MM.1S (cell line): ENCODE data around the gene CCDC150.
"Not testable (repeated sequence)": the region's sequence is repeated elsewhere in the genome, so short reads cannot be mapped to it uniquely, and the experiment has no call there.

Experiments used
- EZH2 ChIP-seq: fragments of 300-600 bp; sonication (generic); optimal IDR thresholded peaks from 2 replicates; pipeline ENCODE3; 2017; ENCODE audit warnings: low read depth, mild to moderate bottlenecking, antibody characterized with exemption, low read length, mixed read lengths
- EZH2phosphoT487 ChIP-seq: fragments of 300-600 bp; sonication (generic); IDR thresholded peaks from 2 replicates; pipeline ENCODE4 v1.6.1; 2018; ENCODE audit warnings: antibody characterized with exemption, low read length
- TF ChIP-seq, protein P1 (sequence below): fragments of 300-600 bp; sonication (generic); IDR thresholded peaks from 2 replicates; pipeline ENCODE4 v1.5.1; 2016; ENCODE audit warnings: antibody characterized with exemption, low read length, mixed read lengths

DNA sequence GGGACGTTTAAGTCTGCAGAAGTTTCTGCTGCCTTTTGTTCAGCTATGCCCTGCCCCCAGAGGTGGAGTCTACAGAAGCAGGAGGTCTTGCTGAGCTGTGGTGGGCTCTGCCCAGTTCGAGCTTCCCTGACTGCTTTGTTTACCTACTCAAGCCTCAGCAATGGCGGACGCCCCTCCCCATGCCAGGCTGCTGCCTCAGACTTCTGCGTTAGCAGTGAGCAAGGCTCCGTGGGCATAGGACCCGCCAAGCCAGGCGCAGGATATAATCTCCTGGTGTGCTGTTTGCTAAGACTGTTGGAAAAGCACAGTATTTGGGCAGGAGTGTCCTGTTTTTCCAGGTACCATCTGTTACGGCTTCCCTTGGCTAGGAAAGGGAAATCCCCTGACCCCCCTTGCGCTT lies 70.5 kb downstream of the CCDC150 start:
- TF ChIP-seq, protein P1, sequence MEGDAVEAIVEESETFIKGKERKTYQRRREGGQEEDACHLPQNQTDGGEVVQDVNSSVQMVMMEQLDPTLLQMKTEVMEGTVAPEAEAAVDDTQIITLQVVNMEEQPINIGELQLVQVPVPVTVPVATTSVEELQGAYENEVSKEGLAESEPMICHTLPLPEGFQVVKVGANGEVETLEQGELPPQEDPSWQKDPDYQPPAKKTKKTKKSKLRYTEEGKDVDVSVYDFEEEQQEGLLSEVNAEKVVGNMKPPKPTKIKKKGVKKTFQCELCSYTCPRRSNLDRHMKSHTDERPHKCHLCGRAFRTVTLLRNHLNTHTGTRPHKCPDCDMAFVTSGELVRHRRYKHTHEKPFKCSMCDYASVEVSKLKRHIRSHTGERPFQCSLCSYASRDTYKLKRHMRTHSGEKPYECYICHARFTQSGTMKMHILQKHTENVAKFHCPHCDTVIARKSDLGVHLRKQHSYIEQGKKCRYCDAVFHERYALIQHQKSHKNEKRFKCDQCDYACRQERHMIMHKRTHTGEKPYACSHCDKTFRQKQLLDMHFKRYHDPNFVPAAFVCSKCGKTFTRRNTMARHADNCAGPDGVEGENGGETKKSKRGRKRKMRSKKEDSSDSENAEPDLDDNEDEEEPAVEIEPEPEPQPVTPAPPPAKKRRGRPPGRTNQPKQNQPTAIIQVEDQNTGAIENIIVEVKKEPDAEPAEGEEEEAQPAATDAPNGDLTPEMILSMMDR, result not testable (repeated sequence)
- TF ChIP-seq EZH2phosphoT487, EZH2: not testable (repeated sequence)
